Measurements from ENCODE around the gene BBS9. TPM values are rescaled to one million over a fixed set of nuclear protein-coding genes. Genes with fewer than 3 reads are reported as not detected.

The BBS9 gene
- polyA plus RNA-seq, 1 donor from 2014 or later: 9.8 TPM

GRCh38 chr7:33536398-33537103, 407.2 kb downstream of the BBS9 start:
- H3K79me2 ChIP-seq (replicated peaks; ENCODE audit: insufficient read depth, low read length): no peaks in the 10 kb centered on the region
- TF ChIP-seq TAF1 (IDR thresholded peaks at IDR 0.05; ENCODE audit: low read depth) (no peak), REST (IDR thresholded peaks at IDR 0.05; ENCODE audit: borderline replicate concordance) (no peak), EZH2 (IDR thresholded peaks at IDR 0.05; ENCODE audit: borderline replicate concordance, insufficient read depth, low read length, poor library complexity, severe bottlenecking) (no peak)
- H3K36me3 ChIP-seq (ENCODE audit: insufficient read depth, low read length): peaks cover 3% of the 10 kb centered on the region
- H2AFZ ChIP-seq (ENCODE audit: low read depth, low read length): no peak overlapping the region
- no peak overlapping the region for H3K9ac ChIP-seq (ENCODE audit: low read length)
- H3F3A ChIP-seq (ENCODE audit: insufficient read depth, low read length, poor library complexity, severe bottlenecking): no peaks in the 10 kb centered on the region
- H3K9me2 ChIP-seq (ENCODE audit: insufficient read depth, low read length): no peaks in the 10 kb centered on the region
- no peaks in the 10 kb centered on the region for H3K27me3 ChIP-seq (ENCODE audit: insufficient read depth, low read depth, low read length)
- no peak overlapping the region for H3K27ac ChIP-seq (ENCODE audit: low read length)
- no peaks in the 10 kb centered on the region for H3K9me3 ChIP-seq (ENCODE audit: low read length)
- no peak overlapping the region for H3K4me2 ChIP-seq (ENCODE audit: low read length)
- no peak overlapping the region for H3K4me3 ChIP-seq (ENCODE audit: low read length)
- no peaks in the 10 kb centered on the region for H4K20me1 ChIP-seq (ENCODE audit: insufficient read depth)

GRCh38 chr7:33537104-33537477, 407.7 kb downstream of the BBS9 start:
- Histone ChIP-seq H3K9me3 (ENCODE audit: low read length) (no peaks in the 10 kb centered on the region), H3K9me2 (ENCODE audit: insufficient read depth, low read length) (no peaks in the 10 kb centered on the region), H3K36me3 (ENCODE audit: insufficient read depth, low read length) (peaks cover 3% of the 10 kb centered on the region), H3K4me2 (ENCODE audit: low read length) (no peak overlapping the region), H3K4me3 (ENCODE audit: low read length) (no peak overlapping the region), H4K20me1 (ENCODE audit: insufficient read depth) (no peaks in the 10 kb centered on the region), H3K79me2 (replicated peaks; ENCODE audit: insufficient read depth, low read length) (no peaks in the 10 kb centered on the region), H3K27me3 (ENCODE audit: insufficient read depth, low read depth, low read length) (no peaks in the 10 kb centered on the region), H3F3A (ENCODE audit: insufficient read depth, low read length, poor library complexity, severe bottlenecking) (no peaks in the 10 kb centered on the region), H3K9ac (ENCODE audit: low read length) (no peak overlapping the region), H2AFZ (ENCODE audit: low read depth, low read length) (no peak overlapping the region), H3K27ac (ENCODE audit: low read length) (no peak overlapping the region)
- TF ChIP-seq EP300 (conservative IDR thresholded peaks at IDR 0.05; ENCODE audit: poor library complexity, severe bottlenecking): no peak
- TF ChIP-seq RAD21 (conservative IDR thresholded peaks at IDR 0.05): no peak
- no peak for TF ChIP-seq POLR2AphosphoS5 (IDR thresholded peaks at IDR 0.05)
- no peak for TF ChIP-seq TAF1 (IDR thresholded peaks at IDR 0.05; ENCODE audit: low read depth)
- TF ChIP-seq SMC3 (conservative IDR thresholded peaks at IDR 0.05; ENCODE audit: poor library complexity): no peak
- TF ChIP-seq MXI1 (conservative IDR thresholded peaks at IDR 0.05; ENCODE audit: poor library complexity, severe bottlenecking): no peak
- no peak for TF ChIP-seq REST (IDR thresholded peaks at IDR 0.05; ENCODE audit: borderline replicate concordance)
- TF ChIP-seq EZH2 (IDR thresholded peaks at IDR 0.05; ENCODE audit: borderline replicate concordance, insufficient read depth, low read length, poor library complexity, severe bottlenecking): no peak
- no peak for TF ChIP-seq CTCF (IDR thresholded peaks at IDR 0.05; ENCODE audit: poor library complexity, severe bottlenecking)

Data from neural cell (in vitro differentiated cells).